ENCODE results near the gene SLC66A1. TPM values are rescaled to one million over a fixed set of nuclear protein-coding genes. Genes with fewer than 3 reads are reported as not detected.

The SLC66A1 gene
- total RNA-seq, 3 donors from 2014 or later: 11.3 to 16.2 (median 13.6) TPM

GRCh38 chr1:19337289-19337688, 25.2 kb downstream of the SLC66A1 start:
- DNase-seq: no peak
- no peak for ATAC-seq
- no peaks in the 10 kb centered on the region for H3K9me3 ChIP-seq
- TF ChIP-seq CTCF (IDR thresholded peaks at IDR 0.05): no peak
- H3K4me3 ChIP-seq: no peak overlapping the region
- intact Hi-C loops (cut with DNase I, micrococcal nuclease): no loop called here
- H3K4me1 ChIP-seq (ENCODE audit: low read depth): no peaks in the 10 kb centered on the region
- H3K36me3 ChIP-seq (ENCODE audit: low read depth): no peaks in the 10 kb centered on the region

- ATAC-seq (peak; percentile 18), DNase-seq (peak in 1 of 3 donors; percentile 28)
- no peak for TF ChIP-seq CTCF (IDR thresholded peaks at IDR 0.05)
- Histone ChIP-seq H3K4me3 (no peak overlapping the region), H3K9me3 (no peaks in the 10 kb centered on the region), H3K36me3 (ENCODE audit: low read depth) (peaks cover 6% of the 10 kb centered on the region), H3K4me1 (ENCODE audit: low read depth) (no peaks in the 10 kb centered on the region)
- intact Hi-C loops (cut with DNase I, micrococcal nuclease): no loop called here
Observed at GRCh38 chr1:19338323-19338762, 26.2 kb downstream of the SLC66A1 start.

- H3K4me3 ChIP-seq: no peak overlapping the region
- peaks cover 14% of the 10 kb centered on the region for H3K36me3 ChIP-seq (ENCODE audit: low read depth)
- no peak for TF ChIP-seq CTCF (IDR thresholded peaks at IDR 0.05)
- intact Hi-C loops (cut with DNase I, micrococcal nuclease): no loop called here
- DNase-seq (no peak), ATAC-seq (no peak)
- H3K9me3 ChIP-seq: no peaks in the 10 kb centered on the region
- H3K4me1 ChIP-seq (ENCODE audit: low read depth): no peaks in the 10 kb centered on the region
Observed at GRCh38 chr1:19339214-19339861, 27.2 kb downstream of the SLC66A1 start.

- no peaks in the 10 kb centered on the region for H3K4me1 ChIP-seq (ENCODE audit: low read depth)
- DNase-seq: no peak
- H3K4me3 ChIP-seq: no peak overlapping the region
- no peaks in the 10 kb centered on the region for H3K9me3 ChIP-seq
- TF ChIP-seq CTCF (IDR thresholded peaks at IDR 0.05): no peak
- peaks cover 14% of the 10 kb centered on the region for H3K36me3 ChIP-seq (ENCODE audit: low read depth)
- intact Hi-C loops (cut with DNase I, micrococcal nuclease): loop anchor here in 1 of 2 donors (10.0 kb wide), 1 partner anchor 314 kb away; no protein-coding TSS in a partner anchor
- ATAC-seq: no peak
Observed at GRCh38 chr1:19340387-19340937, 28.3 kb downstream of the SLC66A1 start.

GRCh38 chr1:19341201-19342061, 29.3 kb downstream of the SLC66A1 start:
- no peaks in the 10 kb centered on the region for H3K4me1 ChIP-seq (ENCODE audit: low read depth)
- H3K9me3 ChIP-seq: no peaks in the 10 kb centered on the region
- ATAC-seq (peak; percentile 80), DNase-seq (peak; percentile 76 to 85 (median 82))
- H3K4me3 ChIP-seq: no peak overlapping the region
- intact Hi-C loops (cut with DNase I, micrococcal nuclease): loop anchor here in 1 of 2 donors (10.0 kb wide), 1 partner anchor 313 kb away; no protein-coding TSS in a partner anchor
- TF ChIP-seq CTCF (IDR thresholded peaks at IDR 0.05): peak; percentile 85
- peaks cover 14% of the 10 kb centered on the region for H3K36me3 ChIP-seq (ENCODE audit: low read depth)

All from mucosa of descending colon (tissue), 3 donors.